GM10266 (cell line): ENCODE measurements around the gene CNDP2.
A peak's percentile ranks its signal among the peaks of the same experiment; 100 is the strongest.
"Not testable (repeated sequence)": the region's sequence is repeated elsewhere in the genome, so short reads cannot be mapped to it uniquely, and the experiment has no call there.

Experiments used
- DNase-seq: peaks from one replicate; pipeline ENCODE4 v3.0.0; 2012; ENCODE audit errors: extremely low spot score
- TF ChIP-seq, protein P1 (sequence below): IDR thresholded peaks from 2 replicates; pipeline ENCODE4 v1.5.1; 2012; ENCODE audit warnings: mild to moderate bottlenecking, low read depth; ENCODE audit not compliant: control insufficient read depth, insufficient read depth; ENCODE audit errors: missing control alignments

Gene CNDP2

DNA sequence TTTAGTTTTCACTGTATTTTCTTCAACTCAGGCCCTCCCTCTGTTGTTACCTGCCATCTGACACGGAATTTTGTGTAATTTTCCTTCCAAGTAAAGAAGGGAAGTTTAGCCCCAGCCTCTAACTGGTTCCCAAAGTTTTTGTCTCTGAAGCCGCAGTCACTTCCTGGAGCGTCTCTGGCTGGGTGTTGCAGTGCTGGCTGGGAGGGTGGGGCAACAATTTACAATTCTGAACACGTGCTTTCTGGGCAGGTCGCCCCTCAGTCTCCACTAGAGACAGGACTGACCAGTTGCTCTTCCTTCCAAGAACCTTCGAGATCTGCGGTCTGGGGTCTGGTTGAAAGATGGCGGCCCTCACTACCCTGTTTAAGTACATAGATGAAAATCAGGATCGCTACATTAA lies 3.5 kb downstream of the CNDP2 start:
- TF ChIP-seq, protein P1, sequence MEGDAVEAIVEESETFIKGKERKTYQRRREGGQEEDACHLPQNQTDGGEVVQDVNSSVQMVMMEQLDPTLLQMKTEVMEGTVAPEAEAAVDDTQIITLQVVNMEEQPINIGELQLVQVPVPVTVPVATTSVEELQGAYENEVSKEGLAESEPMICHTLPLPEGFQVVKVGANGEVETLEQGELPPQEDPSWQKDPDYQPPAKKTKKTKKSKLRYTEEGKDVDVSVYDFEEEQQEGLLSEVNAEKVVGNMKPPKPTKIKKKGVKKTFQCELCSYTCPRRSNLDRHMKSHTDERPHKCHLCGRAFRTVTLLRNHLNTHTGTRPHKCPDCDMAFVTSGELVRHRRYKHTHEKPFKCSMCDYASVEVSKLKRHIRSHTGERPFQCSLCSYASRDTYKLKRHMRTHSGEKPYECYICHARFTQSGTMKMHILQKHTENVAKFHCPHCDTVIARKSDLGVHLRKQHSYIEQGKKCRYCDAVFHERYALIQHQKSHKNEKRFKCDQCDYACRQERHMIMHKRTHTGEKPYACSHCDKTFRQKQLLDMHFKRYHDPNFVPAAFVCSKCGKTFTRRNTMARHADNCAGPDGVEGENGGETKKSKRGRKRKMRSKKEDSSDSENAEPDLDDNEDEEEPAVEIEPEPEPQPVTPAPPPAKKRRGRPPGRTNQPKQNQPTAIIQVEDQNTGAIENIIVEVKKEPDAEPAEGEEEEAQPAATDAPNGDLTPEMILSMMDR, result no peak
- DNase-seq, result peak; percentile 79

DNA sequence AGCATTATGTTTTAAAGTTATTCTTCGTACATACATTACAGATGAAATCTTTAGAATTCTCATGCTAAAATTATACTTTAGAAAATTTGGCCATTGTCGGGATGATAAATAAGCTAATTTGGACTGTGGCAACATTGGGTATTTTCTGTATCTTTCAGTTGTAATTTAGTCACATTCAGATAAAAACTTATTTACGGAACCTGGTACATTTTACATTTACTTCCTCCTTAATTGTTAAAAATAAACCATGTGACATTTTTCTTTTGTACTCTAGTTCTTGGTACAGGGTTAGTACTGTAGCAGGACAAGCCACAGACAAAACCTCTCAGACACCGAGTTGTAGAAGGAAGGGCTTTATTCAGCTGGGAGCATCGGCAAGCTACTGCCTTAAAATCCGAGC lies 4.2 kb downstream of the CNDP2 start:
- TF ChIP-seq, protein P1, result no peak
- DNase-seq, result no peak

DNA sequence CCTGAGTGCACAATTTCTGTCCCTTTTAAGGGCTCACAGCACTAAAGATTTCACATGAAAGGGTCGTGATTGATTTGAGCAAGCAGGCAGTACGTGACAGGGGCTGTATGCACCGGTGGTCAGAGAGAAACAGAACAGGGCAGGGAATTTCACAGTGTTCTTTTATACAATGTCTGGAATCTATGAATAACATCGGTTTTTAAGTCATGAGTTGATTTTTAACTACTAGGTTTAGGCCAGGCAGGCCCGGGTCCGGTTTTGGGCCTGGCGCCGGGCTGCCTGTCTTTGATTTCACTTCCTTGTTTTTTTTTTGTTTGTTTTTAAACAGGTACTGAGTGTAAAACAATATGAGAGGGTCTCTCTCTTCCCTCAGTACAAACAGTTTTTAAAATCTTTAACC lies 4.6 kb downstream of the CNDP2 start:
- not testable (repeated sequence) for DNase-seq

DNA sequence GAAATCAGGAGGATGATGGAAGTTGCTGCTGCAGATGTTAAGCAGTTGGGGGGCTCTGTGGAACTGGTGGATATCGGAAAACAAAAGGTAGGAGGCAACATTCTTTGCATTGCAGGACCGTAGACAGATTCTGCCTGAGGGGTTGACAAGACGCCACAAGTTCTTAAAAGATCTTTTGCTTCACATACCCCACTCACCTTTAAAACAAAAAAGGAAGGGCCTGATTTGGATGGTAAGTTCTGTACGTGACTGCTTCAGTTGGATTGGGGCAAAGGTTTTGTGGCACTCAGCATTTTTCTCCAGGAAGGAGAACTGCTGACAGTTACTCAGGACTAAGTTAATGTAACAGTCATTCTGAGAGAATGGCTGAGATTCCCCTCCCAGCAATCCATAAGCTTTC lies 5.2 kb downstream of the CNDP2 start:
- no peak for DNase-seq
- TF ChIP-seq, protein P1, result no peak

GRCh38 chr18:74503137-74503536 lies 7.0 kb downstream of the CNDP2 start:
- TF ChIP-seq, protein P1, result no peak
- no peak for DNase-seq

GRCh38 chr18:74505776-74506175 lies 9.6 kb downstream of the CNDP2 start:
- TF ChIP-seq, protein P1, result no peak
- no peak for DNase-seq

GRCh38 chr18:74506448-74507084 lies 10.4 kb downstream of the CNDP2 start:
- TF ChIP-seq, protein P1, result no peak
- no peak for DNase-seq

GRCh38 chr18:74507097-74507881 lies 11.1 kb downstream of the CNDP2 start:
- no peak for DNase-seq
- TF ChIP-seq, protein P1, result no peak
